Measurements from ENCODE around the gene RHO.
"Not testable (repeated sequence)": the region's sequence is repeated elsewhere in the genome, so short reads cannot be mapped to it uniquely, and the experiment has no call there.

RHO gene

GRCh38 chr3:129528589-129529100, at the start of gene RHO:
RHO (plus strand) TSS chr3:129528639; CDS start chr3:129528734, 95 bp downstream.
- DNase-seq = no peak

- not testable (repeated sequence) for DNase-seq
These were observed 47.1 kb upstream of the RHO start for GRCh38 chr3:129481225-129481765.

GRCh38 chr3:129481766-129482332, 46.6 kb upstream of the RHO start:
- DNase-seq = no peak

GRCh38 chr3:129482721-129483120, 45.7 kb upstream of the RHO start:
- DNase-seq = no peak

GRCh38 chr3:129483870-129484269, 44.6 kb upstream of the RHO start:
- DNase-seq = no peak

GRCh38 chr3:129485146-129485545, 43.3 kb upstream of the RHO start:
- not testable (repeated sequence) for DNase-seq

- no peak for DNase-seq
These were observed 42.4 kb upstream of the RHO start for GRCh38 chr3:129485721-129486663.

- DNase-seq = no peak
These were observed 41.8 kb upstream of the RHO start for GRCh38 chr3:129486664-129487035.

GRCh38 chr3:129487183-129487867, 41.1 kb upstream of the RHO start:
- no peak for DNase-seq

GRCh38 chr3:129487868-129488335, 40.5 kb upstream of the RHO start:
- not testable (repeated sequence) for DNase-seq

GRCh38 chr3:129489258-129489657, 39.2 kb upstream of the RHO start:
- not testable (repeated sequence) for DNase-seq

- DNase-seq = peak; percentile 45
These were observed 38.2 kb upstream of the RHO start for GRCh38 chr3:129490273-129490675.

GRCh38 chr3:129491077-129491476, 37.4 kb upstream of the RHO start:
- DNase-seq = not testable (repeated sequence)

- no peak for DNase-seq
These were observed 36.6 kb upstream of the RHO start for GRCh38 chr3:129491794-129492193.

- DNase-seq = no peak
These were observed 35.7 kb upstream of the RHO start for GRCh38 chr3:129492691-129493090.

GRCh38 chr3:129493206-129493605, 35.2 kb upstream of the RHO start:
- no peak for DNase-seq

- DNase-seq = not testable (repeated sequence)
These were observed 33.9 kb upstream of the RHO start for GRCh38 chr3:129494499-129494898.

- DNase-seq = not testable (repeated sequence)
These were observed 33.3 kb upstream of the RHO start for GRCh38 chr3:129495006-129495639.

GRCh38 chr3:129497876-129498275, 30.6 kb upstream of the RHO start:
- DNase-seq = not testable (repeated sequence)

GRCh38 chr3:129498603-129499488, 29.6 kb upstream of the RHO start:
- not testable (repeated sequence) for DNase-seq

- not testable (repeated sequence) for DNase-seq
These were observed 28.7 kb upstream of the RHO start for GRCh38 chr3:129499604-129500333.

All from NCI-H345 (cell line).